ENCODE results near the gene DYRK3.

GRCh38 chr1:206695733-206696132, 60.4 kb downstream of the DYRK3 start:
- TF ChIP-seq POLR2A (IDR thresholded peaks at IDR 0.05): no peak
- TF ChIP-seq CTCF (IDR thresholded peaks at IDR 0.05): no peak
- TF ChIP-seq POLR2AphosphoS5 (IDR thresholded peaks at IDR 0.05): no peak
- TF ChIP-seq EP300 (IDR thresholded peaks at IDR 0.05): no peak
